ENCODE data around the gene ADAM12.

- no peak for TF ChIP-seq POLR2A (IDR thresholded peaks at IDR 0.05; ENCODE audit: low read depth, low read length)
- TF ChIP-seq JUN (IDR thresholded peaks at IDR 0.05; ENCODE audit: borderline replicate concordance, insufficient read depth, insufficient read length, low read depth), result no peak
- no peak for TF ChIP-seq MYC (IDR thresholded peaks at IDR 0.05; ENCODE audit: low read depth, low read length)
- TF ChIP-seq CTCF (IDR thresholded peaks at IDR 0.05; ENCODE audit: extremely low read depth in 1 of 2, insufficient read depth in 1 of 2, low read depth in 1 of 2, low read length in 2 of 2), result no peak
- no peak for TF ChIP-seq POLR2AphosphoS5 (IDR thresholded peaks at IDR 0.05; ENCODE audit: insufficient read depth, low read depth, low read length)
- TF ChIP-seq EZH2 (IDR thresholded peaks at IDR 0.05; ENCODE audit: borderline replicate concordance, low read depth, low read length, severe bottlenecking), result no peak
- no peak for TF ChIP-seq MAX (IDR thresholded peaks at IDR 0.05; ENCODE audit: insufficient read depth, insufficient read length)
These were observed 407.7 kb downstream of the ADAM12 start for GRCh38 chr10:125980521-125981035.
